ENCODE results near the gene PIWIL1. TPM values are rescaled to one million over a fixed set of nuclear protein-coding genes. Genes with fewer than 3 reads are reported as not detected.

PIWIL1 gene
- total RNA-seq, 6 donors from 2014 or later, result not detected

- Histone ChIP-seq H3K4me3 (no peak overlapping the region), H3K9me3 (no peaks in the 10 kb centered on the region), H3K4me1 (no peaks in the 10 kb centered on the region), H3K27me3 (no peaks in the 10 kb centered on the region), H3K27ac (no peak overlapping the region), H3K36me3 (no peaks in the 10 kb centered on the region)
- DNase-seq, result no peak
- WGBS, 2 donors, result 64% methylated on average over 6 of the region's 6 CpGs
- no peak for ATAC-seq (ENCODE audit: low FRiP score in 2 of 2)
- no peak for TF ChIP-seq POLR2A (IDR thresholded peaks at IDR 0.05)
- no peak for TF ChIP-seq EP300 (IDR thresholded peaks at IDR 0.05)
- no peak for TF ChIP-seq CTCF (IDR thresholded peaks at IDR 0.05)
- no peak for TF ChIP-seq POLR2AphosphoS5 (IDR thresholded peaks at IDR 0.05)
Observed at GRCh38 chr12:130299574-130299973, 38.1 kb upstream of the PIWIL1 start.

- Histone ChIP-seq H3K36me3 (no peaks in the 10 kb centered on the region), H3K4me3 (no peak overlapping the region), H3K27ac (no peak overlapping the region), H3K4me1 (no peaks in the 10 kb centered on the region), H3K27me3 (no peaks in the 10 kb centered on the region), H3K9me3 (no peaks in the 10 kb centered on the region)
- no peak for TF ChIP-seq POLR2AphosphoS5 (IDR thresholded peaks at IDR 0.05)
- no peak for TF ChIP-seq CTCF (IDR thresholded peaks at IDR 0.05)
- TF ChIP-seq POLR2A (IDR thresholded peaks at IDR 0.05), result no peak
- ATAC-seq (ENCODE audit: low FRiP score in 2 of 2) (peak in 1 of 2 donors; percentile 31), DNase-seq (no peak)
- WGBS, 2 donors, result 83 to 90% methylated on average over 4 of the region's 4 CpGs
Observed at GRCh38 chr12:130300090-130300489, 37.6 kb upstream of the PIWIL1 start.

GRCh38 chr12:130300737-130301535 is 36.8 kb upstream of the PIWIL1 start:
- DNase-seq (peak in 1 of 2 donors; percentile 37), ATAC-seq (ENCODE audit: low FRiP score in 2 of 2) (no peak)
- H3K4me1 ChIP-seq, result no peaks in the 10 kb centered on the region
- TF ChIP-seq POLR2A (IDR thresholded peaks at IDR 0.05), result no peak
- TF ChIP-seq POLR2AphosphoS5 (IDR thresholded peaks at IDR 0.05), result no peak
- no peak for TF ChIP-seq EP300 (IDR thresholded peaks at IDR 0.05)
- TF ChIP-seq CTCF (IDR thresholded peaks at IDR 0.05), result no peak
- no peaks in the 10 kb centered on the region for H3K36me3 ChIP-seq
- no peak overlapping the region for H3K4me3 ChIP-seq
- no peak overlapping the region for H3K27ac ChIP-seq
- WGBS, 2 donors, result 62 to 70% methylated on average over 19 to 21 of the region's 21 CpGs
- H3K9me3 ChIP-seq, result no peaks in the 10 kb centered on the region
- H3K27me3 ChIP-seq, result no peaks in the 10 kb centered on the region

- no peaks in the 10 kb centered on the region for H3K36me3 ChIP-seq
- no peaks in the 10 kb centered on the region for H3K9me3 ChIP-seq
- no peaks in the 10 kb centered on the region for H3K4me1 ChIP-seq
- no peaks in the 10 kb centered on the region for H3K27me3 ChIP-seq
- ATAC-seq (ENCODE audit: low FRiP score in 2 of 2), result no peak
- 91 to 97% methylated on average over 5 to 12 of the region's 14 CpGs for WGBS, 2 donors
- H3K4me3 ChIP-seq, result no peak overlapping the region
- DNase-seq, result peak in 1 of 2 donors; percentile 38
- no peak overlapping the region for H3K27ac ChIP-seq
- no peak for TF ChIP-seq POLR2A (IDR thresholded peaks at IDR 0.05)
- no peak for TF ChIP-seq EP300 (IDR thresholded peaks at IDR 0.05)
- TF ChIP-seq POLR2AphosphoS5 (IDR thresholded peaks at IDR 0.05), result no peak
- no peak for TF ChIP-seq CTCF (IDR thresholded peaks at IDR 0.05)
Observed at GRCh38 chr12:130301559-130301958, 36.1 kb upstream of the PIWIL1 start.

GRCh38 chr12:130303781-130304180 is 33.9 kb upstream of the PIWIL1 start:
- no peak for DNase-seq
- TF ChIP-seq POLR2A (IDR thresholded peaks at IDR 0.05), result no peak
- no peak for TF ChIP-seq EP300 (IDR thresholded peaks at IDR 0.05)
- TF ChIP-seq CTCF (IDR thresholded peaks at IDR 0.05), result no peak
- no peak for TF ChIP-seq POLR2AphosphoS5 (IDR thresholded peaks at IDR 0.05)
- Histone ChIP-seq H3K9me3 (no peaks in the 10 kb centered on the region), H3K36me3 (no peaks in the 10 kb centered on the region), H3K27ac (no peak overlapping the region), H3K27me3 (no peaks in the 10 kb centered on the region), H3K4me3 (no peak overlapping the region), H3K4me1 (no peaks in the 10 kb centered on the region)
- ATAC-seq (ENCODE audit: low FRiP score in 2 of 2), result no peak
- 81 to 83% methylated on average over 8 of the region's 8 CpGs for WGBS, 2 donors

Measured in upper lobe of left lung (tissue), 6 donors.